ENCODE results near the gene SMPD3.

Gene SMPD3

DNA sequence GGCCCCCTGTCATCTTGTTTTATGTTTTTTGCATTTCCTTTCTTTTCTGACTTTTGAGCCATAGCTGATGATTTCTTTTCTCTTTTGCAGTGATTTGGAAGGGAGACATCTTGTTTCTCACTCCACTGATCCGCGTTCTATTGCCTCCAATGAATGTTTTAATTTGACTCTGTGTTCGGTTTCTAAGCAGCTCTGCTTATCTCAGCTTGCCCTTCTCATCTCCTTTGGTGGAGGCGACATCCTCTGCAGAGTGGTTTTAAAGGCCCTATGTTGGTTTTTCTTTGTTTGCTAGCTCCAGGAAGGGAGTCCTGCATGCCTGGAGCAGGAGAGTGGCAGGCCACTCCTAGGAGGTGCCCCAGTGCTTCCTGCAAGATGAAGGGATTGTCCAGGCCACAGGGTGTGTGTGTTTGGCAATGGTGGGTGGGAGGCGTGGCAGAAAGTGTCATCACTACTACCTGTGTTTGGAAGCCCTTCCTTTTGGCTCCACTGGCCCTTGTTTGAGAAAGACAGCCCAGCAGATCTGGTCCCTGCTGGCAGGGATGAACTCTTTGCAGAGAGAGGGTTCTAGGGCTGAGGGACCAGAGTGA, 13.6 kb downstream of the SMPD3 start:
- no peak for DNase-seq (ENCODE audit: low spot score)

DNA sequence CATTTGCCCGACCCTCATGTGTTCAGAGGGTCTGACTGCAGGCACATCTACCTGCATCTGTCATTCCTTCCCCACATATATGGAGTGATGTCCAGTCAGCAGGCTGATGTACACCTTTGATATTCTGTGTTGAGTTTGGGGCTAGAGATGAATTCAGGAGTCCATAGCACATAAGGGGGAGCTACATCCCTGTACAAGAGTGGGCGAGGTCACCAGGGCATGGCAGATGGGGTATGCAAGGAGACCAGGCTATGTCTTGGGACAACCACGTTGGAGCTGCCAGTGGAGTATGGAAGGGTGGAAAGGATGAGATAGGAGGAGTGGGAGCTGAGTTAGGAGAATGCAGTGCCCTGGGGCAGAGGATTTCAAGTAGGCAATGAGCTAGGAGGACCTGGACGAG, 15.0 kb downstream of the SMPD3 start:
- DNase-seq (ENCODE audit: low spot score) = no peak

DNA sequence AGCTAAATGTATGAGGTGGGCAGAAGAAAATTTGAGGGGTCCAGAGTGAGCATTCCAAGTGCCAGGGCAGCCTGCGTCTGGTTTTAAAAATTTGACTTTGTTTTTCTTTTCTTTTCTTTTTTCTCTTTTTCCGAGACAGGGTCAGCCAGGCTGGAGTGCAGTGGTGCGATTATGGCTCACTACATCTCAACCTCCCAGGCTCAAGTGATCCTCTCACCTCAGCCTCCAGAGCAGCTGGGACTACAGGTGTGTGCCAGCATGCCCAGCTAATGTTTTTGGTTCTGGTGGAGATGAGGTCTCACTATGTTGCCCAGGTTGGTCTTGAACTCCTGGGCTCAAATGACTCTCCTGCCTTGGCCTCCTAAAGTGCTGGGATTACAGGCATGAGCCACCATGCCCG, 15.6 kb downstream of the SMPD3 start:
- no peak for DNase-seq (ENCODE audit: low spot score)

DNA sequence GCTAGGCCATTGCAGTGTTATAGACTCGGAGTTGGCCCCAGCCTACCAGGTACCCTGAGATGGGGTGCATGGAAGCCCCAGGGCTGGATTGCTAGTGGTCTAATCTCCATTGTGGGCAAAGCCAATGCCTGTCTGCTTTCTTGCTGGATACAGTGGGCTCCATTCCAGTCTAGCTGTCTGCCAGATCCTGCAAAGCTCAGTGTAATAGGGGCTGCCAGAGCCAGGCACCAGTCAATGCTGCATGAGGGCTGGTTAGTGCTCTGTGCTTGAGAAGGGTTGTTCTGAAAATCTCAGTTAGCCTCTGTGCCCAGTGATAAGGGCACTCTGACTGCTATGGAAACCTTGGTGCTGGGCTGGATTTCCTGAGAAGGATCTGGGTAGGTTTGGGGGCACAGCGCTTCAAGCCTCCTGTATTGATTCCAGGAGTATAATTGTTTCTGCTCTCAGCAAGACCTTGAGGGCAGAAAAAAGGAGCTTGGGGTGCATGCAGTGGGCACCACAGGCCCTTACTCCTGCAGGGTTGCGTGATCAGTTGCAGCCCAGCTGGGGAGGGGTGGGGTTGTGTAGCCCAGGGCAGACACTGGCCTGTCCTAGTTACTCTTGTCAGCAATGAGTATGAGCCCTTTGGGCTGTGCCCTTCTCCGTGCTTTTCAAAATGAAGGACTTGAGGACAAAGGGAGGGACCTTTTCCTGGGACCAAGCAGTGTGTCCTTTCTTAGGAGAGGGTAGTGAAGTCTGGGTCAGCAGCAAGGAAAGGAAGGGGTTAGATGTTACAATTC, 19.0 kb downstream of the SMPD3 start:
- no peak for DNase-seq (ENCODE audit: low spot score)

DNA sequence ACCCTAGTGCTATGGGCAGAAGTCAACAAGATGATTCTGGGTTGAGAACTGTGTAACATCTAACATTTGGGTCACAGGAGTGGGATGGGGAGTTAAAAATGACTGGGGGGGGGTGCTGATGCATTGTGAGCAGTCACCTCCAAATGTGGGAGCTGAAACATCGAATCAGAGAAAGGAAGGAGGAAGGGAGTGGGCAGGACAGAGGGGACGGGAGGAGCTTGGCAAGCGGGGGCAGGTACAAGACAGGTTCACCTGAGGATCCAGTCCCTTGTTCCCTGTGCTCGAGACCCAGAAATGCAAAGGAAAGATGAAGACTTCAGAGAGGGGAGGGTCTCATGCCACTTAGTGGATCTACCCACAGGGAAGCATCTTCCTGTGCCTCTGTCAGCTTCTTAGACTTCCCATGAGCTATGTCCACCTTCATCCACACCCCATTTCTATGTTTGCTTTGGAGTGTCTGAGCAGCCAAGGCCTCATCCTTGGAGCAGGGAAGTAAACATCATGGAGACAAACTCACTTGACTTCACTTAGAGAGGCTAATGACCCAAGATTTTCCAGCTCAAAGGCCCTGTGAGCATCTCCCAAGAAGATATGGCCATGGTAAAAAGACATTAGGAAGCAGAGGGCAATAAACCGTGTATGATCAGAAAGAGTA, 20.5 kb downstream of the SMPD3 start:
- DNase-seq (ENCODE audit: low spot score) = no peak

GRCh38 chr16:68426347-68426652, 22.0 kb downstream of the SMPD3 start:
- DNase-seq (ENCODE audit: low spot score) = no peak

GRCh38 chr16:68425498-68426346, 22.6 kb downstream of the SMPD3 start:
- DNase-seq (ENCODE audit: low spot score) = peak; percentile 40

DNA sequence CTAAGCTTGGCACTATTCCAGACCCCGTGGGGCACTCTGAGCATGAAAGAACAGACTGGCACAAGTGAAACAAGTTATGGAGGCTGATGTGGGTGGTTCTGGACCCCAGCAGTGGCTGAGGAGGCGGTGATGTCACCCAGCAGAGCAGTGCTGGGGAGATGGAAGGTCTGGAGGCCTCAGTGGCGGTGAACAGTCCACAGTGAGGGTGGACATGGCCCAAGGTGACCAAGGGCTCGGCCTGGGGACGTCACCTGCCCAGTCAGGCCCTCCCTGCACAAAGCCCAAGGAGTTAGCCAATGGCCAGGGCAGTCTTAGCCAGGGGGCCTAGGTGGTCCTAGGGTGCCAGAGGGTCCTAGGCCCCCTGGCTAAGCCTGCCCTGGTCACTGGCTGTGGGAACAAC, 24.5 kb downstream of the SMPD3 start:
- DNase-seq (ENCODE audit: low spot score) = no peak

DNA sequence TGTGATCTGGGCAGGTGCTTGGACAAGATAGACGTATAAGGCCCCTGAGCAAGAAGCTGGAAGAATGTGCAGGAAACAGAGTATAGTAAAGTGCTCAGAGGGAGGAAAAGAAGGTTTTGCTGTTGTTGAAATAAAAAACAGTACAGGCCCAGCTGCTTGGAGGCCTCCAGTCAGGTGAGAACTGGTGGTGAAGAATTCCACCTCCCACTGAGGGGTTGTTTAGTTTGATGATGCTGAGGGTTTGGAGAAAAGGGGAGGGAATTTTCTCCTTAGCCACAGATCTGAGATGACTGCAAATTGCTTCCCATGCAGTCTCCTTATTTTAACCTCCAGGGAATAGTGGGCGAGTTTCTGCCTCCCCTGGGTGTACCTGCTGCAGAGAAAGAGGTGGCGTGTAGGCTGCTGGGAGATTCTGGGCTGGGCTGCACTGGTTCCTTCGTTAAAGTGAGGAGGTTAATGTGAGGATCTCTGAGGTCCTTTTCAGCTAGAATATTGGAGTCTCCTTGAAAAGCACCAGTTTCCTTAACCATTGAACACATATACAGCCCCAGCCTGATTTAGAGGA, 25.8 kb downstream of the SMPD3 start:
- DNase-seq (ENCODE audit: low spot score) = no peak

GRCh38 chr16:68421076-68421475, 27.2 kb downstream of the SMPD3 start:
- no peak for DNase-seq (ENCODE audit: low spot score)

DNA sequence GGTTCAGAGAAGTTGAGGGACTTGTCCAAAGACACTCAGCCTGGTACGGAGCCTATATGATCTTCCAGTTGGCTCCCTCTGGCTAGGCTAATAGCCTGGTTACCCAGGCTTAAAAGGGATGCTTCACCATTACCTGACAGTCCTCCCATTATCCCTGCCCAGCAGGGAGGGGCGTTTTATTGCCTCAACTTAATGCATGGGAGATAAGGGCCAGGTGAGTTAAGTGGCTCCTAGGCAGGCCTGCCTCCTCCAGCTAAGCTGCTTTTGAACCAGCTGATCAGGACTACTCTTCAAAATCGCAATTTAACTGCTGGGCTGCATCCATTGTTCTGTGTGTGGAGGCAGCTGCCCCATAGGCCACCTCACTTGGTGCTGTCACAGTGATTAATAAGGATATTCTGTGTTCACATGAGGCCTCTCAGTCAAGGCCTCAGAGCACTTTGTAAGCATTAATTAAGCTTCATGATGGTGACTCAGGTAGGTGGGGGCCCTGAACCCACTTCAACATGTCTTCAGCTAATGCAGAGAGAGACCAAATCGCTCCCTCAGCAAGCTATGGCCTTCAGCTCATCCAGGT, 27.9 kb downstream of the SMPD3 start:
- no peak for DNase-seq (ENCODE audit: low spot score)

DNA sequence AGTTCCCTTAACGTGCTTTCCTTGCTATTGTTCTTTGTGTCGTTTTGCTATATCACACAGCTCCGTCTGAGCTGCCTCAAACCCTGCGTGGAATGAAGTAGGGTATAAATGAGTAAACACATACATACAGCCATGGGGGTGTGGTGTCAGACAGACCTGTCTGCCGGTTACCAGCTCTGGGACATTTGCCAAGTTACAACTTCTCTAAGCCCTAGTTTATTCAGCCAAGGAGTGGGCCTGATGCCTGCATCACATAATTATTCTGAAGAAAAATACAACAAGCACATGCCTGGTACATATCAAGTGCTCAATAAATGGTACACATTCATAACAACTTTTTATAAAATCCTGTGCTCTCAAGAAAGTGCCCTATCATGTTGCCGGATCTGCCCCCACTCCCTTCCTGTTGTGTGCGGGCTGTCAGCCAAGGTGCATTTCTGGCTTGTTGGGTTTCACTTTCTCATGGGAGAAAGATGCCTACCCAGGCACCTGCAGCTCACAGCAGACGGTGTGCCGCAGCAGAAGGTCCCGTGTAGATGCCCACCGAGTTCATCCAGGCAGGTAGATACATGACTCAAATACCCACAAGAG, 30.5 kb downstream of the SMPD3 start:
- no peak for DNase-seq (ENCODE audit: low spot score)

DNA sequence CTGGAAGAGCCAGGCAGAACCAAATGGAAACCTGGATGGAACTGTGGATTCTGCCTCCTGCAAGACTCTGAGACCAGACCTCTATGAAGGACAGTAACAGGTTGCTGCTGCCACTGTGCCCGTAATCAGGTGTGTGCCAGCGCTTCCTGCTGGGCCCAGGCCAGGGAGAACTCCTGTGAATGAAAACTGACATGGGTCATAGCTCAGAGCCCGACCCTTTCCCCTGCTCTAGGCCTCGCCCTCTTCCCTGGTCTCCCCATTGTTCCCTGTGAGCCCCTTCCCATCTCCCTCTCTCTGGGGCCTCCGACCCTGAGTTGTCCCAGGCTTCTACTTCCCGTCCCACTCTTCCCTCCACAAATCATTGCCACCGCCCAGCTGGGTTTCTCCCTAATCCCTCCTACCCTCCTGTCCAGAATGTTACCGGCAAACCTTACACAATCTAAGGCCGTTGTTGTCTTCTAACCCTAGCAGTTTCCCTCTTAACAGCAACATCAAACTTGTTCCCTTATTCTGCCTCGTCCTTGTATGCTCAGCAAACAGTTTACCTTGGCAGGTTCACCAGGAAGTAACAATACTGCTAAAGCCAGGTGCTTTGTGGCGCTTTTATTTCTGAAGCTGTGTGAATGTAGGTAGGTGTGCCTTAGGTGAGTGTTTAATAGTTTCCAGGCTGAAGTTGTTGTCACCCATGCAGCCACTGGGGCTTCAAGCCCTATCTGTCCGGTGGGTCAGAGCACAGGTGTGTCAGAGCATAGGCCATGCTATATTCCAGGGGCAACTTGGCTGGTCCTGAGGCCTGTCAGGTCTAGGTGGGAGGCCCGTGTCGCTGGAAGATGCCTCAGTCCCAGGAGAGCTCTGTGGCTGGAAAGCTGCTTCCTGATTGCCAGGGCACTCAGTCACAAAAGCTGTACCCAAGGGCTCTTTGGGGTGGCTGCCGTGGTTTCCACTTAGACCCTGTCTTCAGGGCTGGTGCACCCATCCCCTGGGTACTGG, 32.0 kb downstream of the SMPD3 start:
- no peak for DNase-seq (ENCODE audit: low spot score)

- DNase-seq (ENCODE audit: low spot score) = no peak
These were observed 33.7 kb downstream of the SMPD3 start for GRCh38 chr16:68414581-68414980.

DNA sequence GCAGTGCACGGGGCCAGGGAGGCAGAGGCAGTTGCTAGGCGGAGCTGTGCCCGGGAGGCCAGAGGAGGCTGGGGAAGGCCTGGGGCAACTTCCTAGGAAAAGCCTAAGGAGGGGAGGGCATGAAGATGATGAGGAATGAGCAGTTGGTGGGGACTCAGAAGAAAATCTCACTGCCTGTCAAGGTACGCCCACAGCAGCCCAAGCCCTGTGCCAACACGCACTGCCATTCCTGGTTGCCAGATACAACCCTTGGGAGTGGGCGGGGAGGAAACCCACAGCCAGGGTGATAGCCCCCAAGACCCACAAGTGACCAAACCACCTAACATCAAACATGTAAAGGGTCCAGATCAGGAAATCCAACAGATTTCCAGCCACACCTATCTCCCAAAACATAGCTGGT, 36.2 kb downstream of the SMPD3 start:
- DNase-seq (ENCODE audit: low spot score) = no peak

DNA sequence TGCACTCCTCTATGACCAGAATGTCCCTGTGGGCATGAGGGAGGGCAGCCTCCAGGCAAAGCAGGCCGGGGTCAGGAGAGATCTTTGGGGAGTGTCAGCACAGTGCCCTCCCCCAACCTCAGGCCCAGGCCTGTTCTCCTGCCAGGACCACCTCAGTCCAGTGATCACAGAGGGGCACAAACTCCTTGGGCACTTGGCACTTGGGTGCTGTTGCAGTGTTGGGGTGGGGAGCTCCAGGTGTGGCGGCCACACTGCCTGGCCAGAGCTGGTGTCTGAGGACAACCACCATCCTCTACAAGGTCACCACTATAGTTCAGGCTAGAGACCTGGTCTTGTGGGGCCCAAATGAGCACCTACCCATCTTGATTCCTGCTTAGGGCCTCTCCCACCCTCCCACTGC, 37.2 kb downstream of the SMPD3 start:
- no peak for DNase-seq (ENCODE audit: low spot score)

GRCh38 chr16:68408967-68409366, 39.3 kb downstream of the SMPD3 start:
- no peak for DNase-seq (ENCODE audit: low spot score)

- no peak for DNase-seq (ENCODE audit: low spot score)
These were observed 39.9 kb downstream of the SMPD3 start for GRCh38 chr16:68408428-68408827.

GRCh38 chr16:68406458-68407152, 41.7 kb downstream of the SMPD3 start:
- DNase-seq (ENCODE audit: low spot score) = no peak
